Endodermal cell (in vitro differentiated cells): ENCODE data around the gene HIP1. TPM values are rescaled to one million over a fixed set of nuclear protein-coding genes. Genes with fewer than 3 reads are reported as not detected.
"Not testable (repeated sequence)": the region's sequence is repeated elsewhere in the genome, so short reads cannot be mapped to it uniquely, and the experiment has no call there.

Experiments
- DNase-seq: peaks from one replicate; pipeline ENCODE4 v3.0.0-alpha.2; 2017
- H3K27ac ChIP-seq: 2 replicates; pipeline ENCODE4 v1.5.1; 2013; ENCODE audit warnings: mild to moderate bottlenecking, low read depth, low read length, moderate library complexity
- H3K27me3 ChIP-seq: 2 replicates; pipeline ENCODE4 v1.6.1; 2013; ENCODE audit warnings: mild to moderate bottlenecking, low read length, moderate library complexity; ENCODE audit not compliant: insufficient read depth, control insufficient read depth, poor library complexity, severe bottlenecking
- H3K36me3 ChIP-seq: 2 replicates; pipeline ENCODE4 v1.7.0; 2013; ENCODE audit warnings: mild to moderate bottlenecking, low read length, moderate library complexity; ENCODE audit not compliant: control insufficient read depth, insufficient read depth
- H3K4me1 ChIP-seq: one replicate; pipeline ENCODE4 v1.7.0; 2013; ENCODE audit warnings: low read length; ENCODE audit not compliant: control insufficient read depth, insufficient read depth
- H3K4me3 ChIP-seq: 2 replicates; pipeline ENCODE4 v1.5.1; 2013; ENCODE audit warnings: mild to moderate bottlenecking, low read length, moderate library complexity
- H3K9ac ChIP-seq: 2 replicates; pipeline ENCODE4 v1.6.1; 2013; ENCODE audit warnings: mild to moderate bottlenecking, low read length, moderate library complexity; ENCODE audit not compliant: poor library complexity, severe bottlenecking; ENCODE audit errors: extremely low read depth
- H3K9me3 ChIP-seq: 2 replicates; pipeline ENCODE4 v1.6.1; 2013; ENCODE audit warnings: mild to moderate bottlenecking, low read length, moderate library complexity; ENCODE audit not compliant: control insufficient read depth
- H3K27ac Mint-ChIP-seq: 2 replicates; pipeline ENCODE4 v1.8.0; 2020; ENCODE audit warnings: mixed read lengths
- H3K27me3 Mint-ChIP-seq: 2 replicates; pipeline ENCODE4 v1.8.0; 2021; ENCODE audit warnings: mild to moderate bottlenecking, mixed read lengths; ENCODE audit not compliant: insufficient read depth
- H3K36me3 Mint-ChIP-seq: 2 replicates; pipeline ENCODE4 v1.8.0; 2020; ENCODE audit warnings: low read depth, mixed read lengths
- H3K4me1 Mint-ChIP-seq: 2 replicates; pipeline ENCODE4 v1.8.0; 2020; ENCODE audit warnings: mixed read lengths
- H3K4me3 Mint-ChIP-seq: 2 replicates; pipeline ENCODE4 v1.8.0; 2020; ENCODE audit warnings: mild to moderate bottlenecking, moderate library complexity, mixed read lengths
- H3K9me3 Mint-ChIP-seq: 2 replicates; pipeline ENCODE4 v1.8.0; 2020; ENCODE audit warnings: mild to moderate bottlenecking, mixed read lengths
- CTCF ChIP-seq: fragments of 200-600 bp; sonication (generic); conservative IDR thresholded peaks from 2 replicates; pipeline ENCODE4 v1.5.0; 2021; ENCODE audit warnings: antibody characterized with exemption, mild to moderate bottlenecking
- WGBS, 2 experiments: methylation state at CpG; one replicate each; pipeline versions ENCODE4 v1.1.5 to v1.1.7; 2013; ENCODE audit warnings: missing lambda C conversion rate in 2 of 2, mixed read lengths in 1 of 2; ENCODE audit not compliant: insufficient coverage in 1 of 2, insufficient read length in 1 of 2; 5-methylcytosine and 5-hydroxymethylcytosine counted together
- total RNA-seq, 2 donors: library from RNA; stranded (reverse); fragmentation: NEBNext Ultra II Directional in 1 of 2; extraction: Animal tissue kit (Norgen Biotek cat#: 25700) in 1 of 2; gene quantifications; 2 replicates in 1 of 2; 3 replicates in 1 of 2; pipeline ENCODE4 v1.2.1, GENCODE V29; 2021

The HIP1 gene
- total RNA-seq, 2 donors from 2014 or later = 64.7 to 70.0 TPM

GRCh38 chr7:75604408-75604807 lies 134.3 kb downstream of the HIP1 start:
- Mint-ChIP-seq H3K27ac (peak overlapping the region; percentile 53), H3K4me1 (peaks cover 3% of the 10 kb centered on the region), H3K9me3 (no peaks in the 10 kb centered on the region), H3K4me3 (no peak overlapping the region), H3K27me3 (no peaks in the 10 kb centered on the region), H3K36me3 (peaks cover 32% of the 10 kb centered on the region)
- no peak for DNase-seq
- H3K36me3 ChIP-seq = peaks cover 24% of the 10 kb centered on the region
- H3K27ac ChIP-seq = no peak overlapping the region
- no peaks in the 10 kb centered on the region for H3K9me3 ChIP-seq
- TF ChIP-seq CTCF = no peak
- H3K27me3 ChIP-seq = no peaks in the 10 kb centered on the region
- peaks cover 2% of the 10 kb centered on the region for H3K4me1 ChIP-seq
- H3K9ac ChIP-seq = no peak overlapping the region
- WGBS, 2 experiments = 94 to 100% methylated on average over 1 to 3 of the region's 3 CpGs
- H3K4me3 ChIP-seq = no peak overlapping the region

DNA sequence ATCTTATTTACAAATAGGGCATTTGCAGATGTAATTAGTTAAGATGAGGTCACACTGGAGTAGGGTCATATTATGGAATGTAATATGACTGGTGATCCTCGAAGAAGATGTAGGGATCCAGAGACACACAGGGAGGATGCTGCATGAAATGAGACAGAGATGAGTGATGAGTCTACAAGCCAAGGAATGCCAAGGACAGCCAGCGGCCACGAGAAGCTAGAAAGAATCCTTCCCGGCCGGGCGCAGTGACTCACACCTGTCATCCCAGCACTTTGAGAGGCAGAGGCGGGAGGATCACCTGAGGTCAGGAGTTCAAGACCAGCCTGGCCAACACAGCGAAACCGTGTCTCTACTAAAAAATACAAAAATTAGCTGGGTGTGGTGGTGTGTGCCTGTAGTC lies 135.9 kb downstream of the HIP1 start:
- H3K9me3 Mint-ChIP-seq, H3K4me1 ChIP-seq, H3K27me3 ChIP-seq, H3K4me3 ChIP-seq, DNase-seq, H3K27ac Mint-ChIP-seq, H3K9ac ChIP-seq, H3K27me3 Mint-ChIP-seq, H3K9me3 ChIP-seq, H3K27ac ChIP-seq, H3K4me3 Mint-ChIP-seq: not testable (repeated sequence)
- peaks cover 33% of the 10 kb centered on the region for H3K36me3 Mint-ChIP-seq
- WGBS, 2 experiments = 96 to 99% methylated on average over 6 to 9 of the region's 9 CpGs
- H3K4me1 Mint-ChIP-seq = peaks cover 11% of the 10 kb centered on the region
- peaks cover 16% of the 10 kb centered on the region for H3K36me3 ChIP-seq

DNA sequence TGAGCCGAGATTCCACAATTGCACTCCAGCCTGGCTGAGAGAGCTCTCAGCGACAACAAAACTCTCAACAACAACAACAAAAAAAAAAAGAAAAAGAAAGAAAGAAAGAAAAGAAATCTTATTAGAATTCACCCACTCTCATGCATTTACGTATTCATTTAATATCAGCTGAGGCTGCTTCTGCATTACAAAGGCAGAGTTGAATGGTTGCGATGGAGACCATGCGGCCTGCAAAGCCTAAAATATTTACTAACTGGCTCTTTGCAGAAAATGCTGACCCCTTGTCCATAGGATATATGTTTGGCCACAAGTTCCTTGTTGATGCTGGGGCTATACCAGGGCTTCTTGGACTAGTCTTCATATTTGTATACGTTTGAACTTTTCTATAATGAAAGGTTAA lies 137.2 kb downstream of the HIP1 start:
- peaks cover 37% of the 10 kb centered on the region for H3K36me3 Mint-ChIP-seq
- peaks cover 13% of the 10 kb centered on the region for H3K4me1 Mint-ChIP-seq
- no peaks in the 10 kb centered on the region for H3K27me3 Mint-ChIP-seq
- WGBS, 2 experiments = 94 to 100% methylated on average over 2 to 4 of the region's 6 CpGs
- no peaks in the 10 kb centered on the region for H3K9me3 ChIP-seq
- no peak for TF ChIP-seq CTCF
- H3K9ac ChIP-seq = no peak overlapping the region
- no peak overlapping the region for H3K4me3 ChIP-seq
- peaks cover 17% of the 10 kb centered on the region for H3K36me3 ChIP-seq
- H3K27me3 ChIP-seq = no peaks in the 10 kb centered on the region
- H3K9me3 Mint-ChIP-seq = no peaks in the 10 kb centered on the region
- no peak for DNase-seq
- no peak overlapping the region for H3K4me3 Mint-ChIP-seq
- H3K27ac Mint-ChIP-seq = no peak overlapping the region
- no peak overlapping the region for H3K27ac ChIP-seq
- H3K4me1 ChIP-seq = peaks cover 5% of the 10 kb centered on the region

DNA sequence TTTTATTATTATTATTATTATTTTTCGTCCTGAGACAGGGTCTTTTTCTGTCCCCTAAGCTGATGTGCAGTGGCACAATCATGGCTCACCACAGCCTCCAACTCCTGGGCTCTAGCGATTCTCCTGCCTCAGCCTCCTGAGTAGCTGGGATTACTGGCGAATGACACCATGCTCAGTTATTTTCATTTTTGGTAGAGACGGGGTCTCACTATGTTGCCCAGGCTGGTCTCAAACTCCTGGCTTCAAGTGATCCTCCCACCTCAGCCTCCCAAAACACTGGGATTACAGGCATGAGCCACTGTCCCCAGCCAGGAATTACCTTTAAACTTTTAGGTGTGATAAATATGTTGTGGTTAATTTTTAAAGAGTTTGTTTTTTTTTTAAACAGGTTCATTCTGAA lies 138.0 kb downstream of the HIP1 start:
- not testable (repeated sequence) for H3K9ac ChIP-seq, H3K27me3 Mint-ChIP-seq, DNase-seq, H3K4me3 Mint-ChIP-seq, H3K27ac Mint-ChIP-seq, H3K4me1 ChIP-seq, H3K27me3 ChIP-seq, H3K27ac ChIP-seq, H3K4me3 ChIP-seq, H3K9me3 ChIP-seq, H3K9me3 Mint-ChIP-seq
- Mint-ChIP-seq H3K4me1 (peaks cover 13% of the 10 kb centered on the region), H3K36me3 (peaks cover 32% of the 10 kb centered on the region)
- 95 to 100% methylated on average over 2 to 4 of the region's 4 CpGs for WGBS, 2 experiments
- peaks cover 22% of the 10 kb centered on the region for H3K36me3 ChIP-seq
